Measurements from ENCODE around the gene DMD. TPM values are rescaled to one million over a fixed set of nuclear protein-coding genes. Genes with fewer than 3 reads are reported as not detected.

Gene DMD
- total RNA-seq, 1 donor from 2014 or later = 143 TPM

GRCh38 chrX:32591589-32591988 lies 619.8 kb downstream of the DMD start:
- DNase-seq = no peak
- H3K36me3 ChIP-seq = no peaks in the 10 kb centered on the region
- H3K27ac ChIP-seq (replicated peaks) = no peak overlapping the region
- no peaks in the 10 kb centered on the region for H3K27me3 ChIP-seq (ENCODE audit: low read depth)
- H3K4me3 ChIP-seq = no peak overlapping the region
- no peaks in the 10 kb centered on the region for H3K4me1 ChIP-seq
- intact Hi-C loops (cut with micrococcal nuclease) = no loop called here
- no peaks in the 10 kb centered on the region for H3K9me3 ChIP-seq (replicated peaks)
- no peak for TF ChIP-seq CTCF (IDR thresholded peaks at IDR 0.05; ENCODE audit: borderline replicate concordance)

- no peak for TF ChIP-seq CTCF (IDR thresholded peaks at IDR 0.05; ENCODE audit: borderline replicate concordance)
Observed at GRCh38 chrX:32582729-32583128, 628.6 kb downstream of the DMD start.

DNA sequence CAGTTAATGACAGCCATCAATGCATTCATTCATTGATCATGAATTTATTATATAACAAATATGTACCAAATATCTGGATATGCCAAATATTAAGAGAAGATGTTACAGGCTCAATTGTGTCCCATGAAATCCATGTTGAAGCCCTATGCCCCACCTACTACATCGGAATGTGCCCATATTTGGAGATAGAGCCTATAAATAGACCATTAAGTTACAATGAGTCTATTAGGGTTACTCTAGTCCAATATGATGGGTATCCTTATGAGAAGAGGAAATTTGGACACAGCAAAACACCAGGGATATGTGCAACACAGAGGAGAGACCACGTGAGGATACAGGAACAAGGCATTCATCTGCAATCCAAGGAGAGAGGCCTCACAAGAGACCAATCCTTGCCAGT lies 634.5 kb downstream of the DMD start:
- Histone ChIP-seq H3K27ac (replicated peaks) (no peak overlapping the region), H3K9me3 (replicated peaks) (no peaks in the 10 kb centered on the region), H3K4me1 (no peaks in the 10 kb centered on the region), H3K27me3 (ENCODE audit: low read depth) (no peaks in the 10 kb centered on the region), H3K36me3 (no peaks in the 10 kb centered on the region), H3K4me3 (no peak overlapping the region)
- intact Hi-C loops (cut with micrococcal nuclease) = no loop called here
- TF ChIP-seq CTCF (IDR thresholded peaks at IDR 0.05; ENCODE audit: borderline replicate concordance) = no peak
- no peak for DNase-seq

More at GRCh38 chrX:32582729-32583128, 628.6 kb downstream of the DMD start:
- H3K27me3 ChIP-seq (ENCODE audit: low read depth) = no peaks in the 10 kb centered on the region
- H3K36me3 ChIP-seq = no peaks in the 10 kb centered on the region
- no peak overlapping the region for H3K27ac ChIP-seq (replicated peaks)
- no peak for DNase-seq
- no peaks in the 10 kb centered on the region for H3K4me1 ChIP-seq
- no peak overlapping the region for H3K4me3 ChIP-seq
- H3K9me3 ChIP-seq (replicated peaks) = no peaks in the 10 kb centered on the region
- intact Hi-C loops (cut with micrococcal nuclease) = no loop called here

- H3K9me3 ChIP-seq (replicated peaks) = no peaks in the 10 kb centered on the region
- no peaks in the 10 kb centered on the region for H3K36me3 ChIP-seq
- no peaks in the 10 kb centered on the region for H3K27me3 ChIP-seq (ENCODE audit: low read depth)
- no peak overlapping the region for H3K27ac ChIP-seq (replicated peaks)
- DNase-seq = no peak
- no peak overlapping the region for H3K4me3 ChIP-seq
- H3K4me1 ChIP-seq = no peaks in the 10 kb centered on the region
- TF ChIP-seq CTCF (IDR thresholded peaks at IDR 0.05; ENCODE audit: borderline replicate concordance) = no peak
- intact Hi-C loops (cut with micrococcal nuclease) = no loop called here
Observed at GRCh38 chrX:32572644-32573043, 638.7 kb downstream of the DMD start.

GRCh38 chrX:32571579-32571978 lies 639.8 kb downstream of the DMD start:
- intact Hi-C loops (cut with micrococcal nuclease) = no loop called here

More at GRCh38 chrX:32571579-32571978, 639.8 kb downstream of the DMD start:
- DNase-seq = no peak
- Histone ChIP-seq H3K27ac (replicated peaks) (no peak overlapping the region), H3K36me3 (no peaks in the 10 kb centered on the region), H3K27me3 (ENCODE audit: low read depth) (no peaks in the 10 kb centered on the region), H3K9me3 (replicated peaks) (no peaks in the 10 kb centered on the region), H3K4me3 (no peak overlapping the region), H3K4me1 (no peaks in the 10 kb centered on the region)
- TF ChIP-seq CTCF (IDR thresholded peaks at IDR 0.05; ENCODE audit: borderline replicate concordance) = no peak
